IPS-18c (cell line): ENCODE measurements around the gene C2CD3.
"Not testable (repeated sequence)": the region's sequence is repeated elsewhere in the genome, so short reads cannot be mapped to it uniquely, and the experiment has no call there.

Source experiments
- H3K4me3 ChIP-seq: 2 replicates; pipeline ENCODE4 v1.7.0; 2013; ENCODE audit warnings: low read depth, mild to moderate bottlenecking, low read length, moderate library complexity; ENCODE audit not compliant: insufficient read depth
- H3K9me3 ChIP-seq: one replicate; pipeline ENCODE4 v1.6.1; 2013; ENCODE audit warnings: mild to moderate bottlenecking, low read length, moderate library complexity; ENCODE audit not compliant: control insufficient read depth, insufficient read depth

The C2CD3 gene

DNA sequence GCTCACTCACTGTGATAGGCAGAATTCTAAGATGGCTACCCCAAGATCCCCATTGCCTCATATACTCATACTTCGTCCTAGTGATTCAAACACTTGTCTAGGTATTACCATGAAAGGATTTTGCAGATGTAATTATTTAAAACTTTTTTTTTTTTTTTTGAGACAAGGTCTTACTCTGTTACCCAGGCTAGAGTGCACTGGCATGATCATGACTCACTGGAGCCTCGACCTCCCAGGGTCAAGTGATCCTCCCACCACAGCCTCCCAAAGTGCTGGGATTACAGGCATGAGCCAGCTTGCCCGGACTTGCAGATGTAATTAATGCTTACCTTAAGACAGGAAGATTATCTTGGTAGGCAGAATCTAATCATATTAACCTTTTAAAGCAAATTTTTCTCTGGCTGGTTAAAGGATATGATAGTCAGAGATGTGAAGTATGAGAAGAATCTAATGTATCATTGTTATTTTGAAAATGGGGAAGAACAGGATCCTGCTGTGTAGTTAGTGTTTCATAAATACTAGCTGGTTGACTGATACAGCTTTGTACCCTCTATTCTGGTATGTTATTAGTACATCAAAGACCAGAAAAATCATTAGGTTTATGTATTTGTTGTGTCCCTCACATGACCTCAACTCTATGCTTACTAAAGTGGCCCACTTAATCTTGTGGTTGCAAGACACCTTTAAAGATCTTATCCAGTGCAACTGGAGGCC lies 35.5 kb downstream of the C2CD3 start:
- no peaks in the 10 kb centered on the region for H3K9me3 ChIP-seq
- no peak overlapping the region for H3K4me3 ChIP-seq

- H3K4me3 ChIP-seq, result no peak overlapping the region
These were observed 36.1 kb downstream of the C2CD3 start for GRCh38 chr11:74134661-74135060.

GRCh38 chr11:74133436-74133835 lies 37.4 kb downstream of the C2CD3 start:
- Histone ChIP-seq H3K9me3 (no peaks in the 10 kb centered on the region), H3K4me3 (no peak overlapping the region)

More at GRCh38 chr11:74134661-74135060, 36.1 kb downstream of the C2CD3 start:
- no peaks in the 10 kb centered on the region for H3K9me3 ChIP-seq

DNA sequence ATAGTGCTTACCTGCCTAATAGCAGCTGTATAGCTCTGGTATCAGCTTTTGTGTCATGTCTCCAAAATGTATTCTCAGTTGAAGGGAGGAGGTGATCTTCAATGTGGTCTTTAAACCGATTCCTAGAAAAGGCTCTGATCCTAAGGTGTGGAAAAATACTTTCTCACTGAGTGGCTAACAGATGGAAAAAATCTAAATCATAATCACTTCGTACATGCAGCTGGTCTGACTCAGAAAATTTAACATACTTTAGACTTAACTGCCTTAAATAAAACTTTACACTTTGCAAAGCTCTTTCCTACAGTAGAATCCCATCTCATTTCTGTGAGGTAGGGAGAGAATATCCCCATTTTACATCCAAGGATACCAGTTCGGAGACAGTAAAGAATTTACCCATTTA lies 38.0 kb downstream of the C2CD3 start:
- Histone ChIP-seq H3K9me3 (no peaks in the 10 kb centered on the region), H3K4me3 (no peak overlapping the region)

- H3K9me3 ChIP-seq, H3K4me3 ChIP-seq: not testable (repeated sequence)
These were observed 41.7 kb downstream of the C2CD3 start for GRCh38 chr11:74129121-74129520.

DNA sequence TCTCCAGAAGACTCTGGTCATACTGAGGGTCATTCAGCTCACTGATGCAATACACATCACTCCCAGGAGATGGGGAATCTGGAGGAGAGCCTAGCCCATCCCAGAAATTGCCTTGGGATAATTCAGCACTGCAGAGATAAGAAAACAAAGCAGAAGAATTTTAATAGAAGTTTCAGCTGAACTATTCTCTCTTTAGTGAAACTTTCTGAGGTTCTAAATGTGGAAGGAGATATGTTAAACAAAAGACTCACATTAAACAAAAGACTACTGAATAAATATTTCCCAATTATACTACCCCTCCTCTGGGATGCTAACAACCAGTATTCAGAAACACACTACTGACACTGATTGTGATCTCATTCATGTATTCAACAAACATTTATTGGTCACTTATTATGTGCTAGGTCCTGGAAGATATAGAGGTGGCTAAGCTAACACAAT lies 47.8 kb downstream of the C2CD3 start:
- no peak overlapping the region for H3K4me3 ChIP-seq
- H3K9me3 ChIP-seq, result no peaks in the 10 kb centered on the region

DNA sequence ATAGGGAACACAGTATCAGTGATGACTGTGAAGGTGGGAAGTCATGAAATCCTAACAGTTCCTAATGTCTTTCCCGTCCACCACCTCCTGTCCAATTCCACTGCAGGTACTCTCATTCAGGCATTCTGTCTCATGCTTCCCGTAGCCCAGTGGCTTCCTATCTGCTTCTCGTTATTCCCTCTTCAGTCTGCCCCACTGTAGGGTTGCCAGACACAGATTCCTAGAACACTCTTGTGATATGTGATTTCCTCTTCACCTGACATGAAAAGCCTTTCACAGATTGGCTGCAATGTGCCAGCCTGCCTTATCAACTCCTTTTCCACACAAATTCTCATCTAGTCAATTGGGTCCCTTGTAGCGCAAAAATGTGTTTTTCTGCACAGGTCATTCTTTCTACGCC lies 49.0 kb downstream of the C2CD3 start:
- Histone ChIP-seq H3K4me3 (no peak overlapping the region), H3K9me3 (peaks cover 2% of the 10 kb centered on the region)

DNA sequence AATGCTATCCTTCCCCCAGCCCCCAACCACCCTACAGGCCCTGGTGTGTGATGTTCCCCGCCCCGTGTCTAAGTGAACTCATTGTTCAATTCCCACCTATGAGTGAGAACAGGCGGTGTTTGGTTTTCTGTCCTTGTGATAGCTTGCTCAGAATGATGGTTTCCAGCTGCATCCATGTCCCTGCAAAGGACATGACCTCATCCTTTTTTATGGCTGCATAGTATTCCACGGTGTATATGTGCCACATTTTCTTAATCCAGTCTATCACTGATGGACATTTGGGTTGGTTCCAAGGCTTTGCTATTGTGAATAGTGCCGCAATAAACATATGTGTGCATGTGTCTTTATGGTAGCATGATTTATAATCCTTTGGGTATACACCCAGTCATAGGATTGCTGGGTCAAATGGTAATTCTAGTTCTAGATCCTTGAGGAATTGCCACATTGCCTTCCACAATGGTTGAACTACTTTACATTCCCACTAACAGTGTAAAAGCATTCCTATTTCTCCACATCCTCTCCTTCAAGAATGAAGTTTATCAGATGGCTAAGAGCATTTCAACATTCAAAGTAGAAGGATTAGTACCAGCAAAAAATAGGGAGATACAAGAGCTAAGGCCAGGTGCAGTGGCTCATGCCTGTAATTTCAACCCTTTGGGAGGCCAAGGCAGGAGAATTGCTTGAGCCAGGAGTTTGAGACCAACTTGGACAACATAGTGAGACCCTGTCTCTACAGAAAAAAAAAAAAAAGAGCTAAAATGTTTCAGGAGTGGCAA lies 50.4 kb downstream of the C2CD3 start:
- H3K4me3 ChIP-seq, H3K9me3 ChIP-seq: not testable (repeated sequence)

DNA sequence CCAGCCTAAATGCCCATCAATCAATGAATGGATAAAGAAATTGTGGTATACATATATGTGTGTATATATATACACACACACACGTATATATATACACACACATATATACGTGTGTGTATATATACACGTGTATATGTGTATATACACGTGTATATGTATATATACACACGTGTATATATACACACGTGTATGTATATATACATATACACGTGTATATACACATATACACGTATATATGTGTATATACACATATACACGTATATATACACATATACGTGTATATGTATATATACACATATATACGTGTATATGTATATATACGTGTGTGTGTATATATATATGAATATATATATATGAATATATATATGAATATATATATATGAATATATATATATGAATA lies 54.1 kb downstream of the C2CD3 start:
- H3K9me3 ChIP-seq, result peaks cover 2% of the 10 kb centered on the region

GRCh38 chr11:74112877-74113276 lies 57.9 kb downstream of the C2CD3 start:
- Histone ChIP-seq H3K4me3 (no peak overlapping the region), H3K9me3 (peaks cover 2% of the 10 kb centered on the region)

More for the DNA sequence above, 54.1 kb downstream of the C2CD3 start:
- no peak overlapping the region for H3K4me3 ChIP-seq

DNA sequence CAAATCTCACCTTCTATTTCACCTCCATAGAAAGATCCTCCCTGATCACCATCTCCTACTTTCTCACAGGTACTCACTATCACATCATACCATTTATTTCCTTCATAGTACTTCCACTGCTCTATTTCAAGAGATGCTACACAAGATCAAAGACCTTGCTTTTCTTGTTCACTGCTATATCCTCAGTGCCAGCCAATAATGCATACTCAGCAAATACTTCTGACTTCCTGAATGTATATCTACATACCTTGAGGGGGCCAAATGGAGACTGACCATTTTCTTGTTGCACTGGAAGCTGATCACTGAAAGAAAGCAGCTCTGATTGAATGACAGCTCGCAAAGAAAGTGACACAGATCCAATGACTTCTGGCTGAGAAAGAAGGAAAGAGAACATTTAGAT lies 64.7 kb downstream of the C2CD3 start:
- Histone ChIP-seq H3K9me3 (no peaks in the 10 kb centered on the region), H3K4me3 (no peak overlapping the region)

GRCh38 chr11:74102321-74102720 lies 68.5 kb downstream of the C2CD3 start:
- Histone ChIP-seq H3K9me3 (no peaks in the 10 kb centered on the region), H3K4me3 (no peak overlapping the region)

DNA sequence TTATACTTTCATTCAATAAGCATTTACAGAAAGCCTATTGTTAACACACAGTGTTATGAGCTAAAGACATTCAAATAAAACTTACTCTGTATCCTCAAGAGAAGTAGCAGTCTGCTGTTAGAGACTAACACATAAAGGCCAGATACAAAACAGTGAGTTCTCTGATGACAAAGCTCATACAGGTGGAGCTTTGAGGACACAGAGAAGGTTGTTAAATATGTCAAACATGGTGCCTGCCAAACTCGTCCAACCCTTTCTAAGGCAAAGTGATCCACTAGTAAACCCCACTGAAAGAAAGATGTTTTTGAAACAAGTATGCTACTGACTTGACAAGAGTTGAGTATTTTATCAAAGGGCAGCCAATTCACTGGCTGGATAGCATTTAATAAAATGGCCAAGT lies 70.1 kb downstream of the C2CD3 start:
- H3K4me3 ChIP-seq, result no peak overlapping the region
- no peaks in the 10 kb centered on the region for H3K9me3 ChIP-seq

GRCh38 chr11:74100231-74100630 lies 70.6 kb downstream of the C2CD3 start:
- Histone ChIP-seq H3K9me3 (no peaks in the 10 kb centered on the region), H3K4me3 (no peak overlapping the region)

DNA sequence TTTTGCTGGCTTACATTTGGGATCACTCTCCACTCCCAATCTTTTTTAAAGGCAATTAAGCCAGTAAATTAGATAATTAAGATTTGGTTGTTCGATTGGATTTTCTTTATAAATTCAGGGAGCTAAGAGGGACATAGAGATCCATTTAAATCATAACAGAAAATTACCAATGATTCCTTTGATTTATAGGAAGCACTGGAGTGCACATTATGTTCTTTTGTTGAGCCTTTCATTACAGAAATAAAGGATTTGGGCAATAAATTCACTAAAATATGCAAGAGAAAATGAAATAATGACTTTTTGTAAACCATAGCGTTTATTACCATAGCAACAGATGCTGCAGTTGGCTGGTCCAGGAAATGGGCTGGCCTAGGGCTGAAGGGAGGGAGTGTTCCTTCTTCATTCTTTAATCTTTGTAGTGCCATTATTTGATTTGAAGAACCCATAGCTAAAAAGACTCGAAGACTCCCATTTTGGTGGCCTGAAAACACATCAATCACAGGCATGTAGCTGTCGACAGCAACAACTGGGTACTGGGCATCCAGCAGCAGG lies 73.0 kb downstream of the C2CD3 start:
- Histone ChIP-seq H3K4me3 (no peak overlapping the region), H3K9me3 (no peaks in the 10 kb centered on the region)

DNA sequence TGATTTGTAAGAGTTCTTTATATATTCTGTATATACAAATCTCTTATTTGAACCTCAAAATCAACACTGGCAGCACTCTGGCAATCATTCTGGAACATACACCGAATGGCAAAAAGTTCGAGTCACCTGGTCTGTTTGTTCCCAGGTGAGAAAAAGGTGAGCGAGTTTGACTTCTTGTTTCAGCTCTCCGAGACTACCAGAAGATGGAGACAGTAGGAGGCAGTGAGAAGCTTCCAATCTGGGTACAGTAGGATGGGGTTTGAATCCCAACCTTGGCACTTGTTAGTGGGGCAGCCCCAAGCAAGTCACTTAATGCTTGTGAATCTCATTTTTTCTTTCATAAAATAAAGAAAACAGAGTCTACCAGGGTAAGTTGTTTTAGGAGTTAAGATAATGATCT lies 76.4 kb downstream of the C2CD3 start:
- H3K9me3 ChIP-seq, result no peaks in the 10 kb centered on the region
- no peak overlapping the region for H3K4me3 ChIP-seq

GRCh38 chr11:74092425-74092824 lies 78.4 kb downstream of the C2CD3 start:
- Histone ChIP-seq H3K4me3 (no peak overlapping the region), H3K9me3 (no peaks in the 10 kb centered on the region)

- H3K9me3 ChIP-seq, result no peaks in the 10 kb centered on the region
- no peak overlapping the region for H3K4me3 ChIP-seq
These were observed 79.3 kb downstream of the C2CD3 start for GRCh38 chr11:74091549-74091948.
